ENCODE results near the gene RCBTB1.
A peak's percentile ranks its signal among the peaks of the same experiment; 100 is the strongest.
"Not testable (repeated sequence)": the region's sequence is repeated elsewhere in the genome, so short reads cannot be mapped to it uniquely, and the experiment has no call there.

RCBTB1 gene

DNA sequence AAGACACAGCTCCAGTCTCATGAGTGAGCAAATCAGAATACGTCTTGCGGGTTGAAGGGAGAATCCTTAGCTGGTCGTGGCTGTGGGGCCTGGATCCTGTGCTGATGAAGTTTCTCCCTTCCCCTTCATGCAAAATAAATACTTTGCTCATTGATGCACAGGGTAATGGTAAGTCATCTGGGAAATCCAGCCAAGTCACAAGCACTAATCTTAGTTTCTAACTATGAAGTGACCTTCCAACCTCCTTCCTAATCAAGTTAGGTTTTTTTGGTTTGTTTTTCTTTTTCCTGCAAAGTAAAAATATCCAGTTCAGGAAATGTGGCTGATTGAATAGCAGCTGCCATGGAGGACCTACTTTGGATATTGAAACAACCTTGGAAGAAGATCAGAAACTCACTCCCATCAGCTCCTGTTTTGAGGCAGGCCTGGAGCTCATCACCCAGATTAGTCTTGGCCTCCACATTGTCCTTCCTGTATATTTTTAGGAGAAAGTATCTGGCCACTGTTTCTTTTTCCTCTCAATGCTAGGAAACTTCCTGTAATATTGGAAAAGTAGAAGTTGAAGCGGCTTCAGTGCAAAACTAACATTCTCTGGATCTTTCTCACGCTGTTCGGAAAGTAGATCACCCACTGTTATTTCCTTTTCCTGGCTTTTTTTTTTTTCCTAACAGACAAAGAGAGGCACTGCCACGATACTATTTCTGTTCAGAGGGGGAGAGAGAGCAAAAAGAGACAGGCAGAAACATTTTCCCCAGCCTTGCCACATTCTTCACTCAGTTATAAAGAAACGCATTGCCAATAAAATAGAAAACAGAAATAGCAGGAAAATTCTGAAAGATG, 30.7 kb upstream of the RCBTB1 start:
- H3K4me3 ChIP-seq (ENCODE audit: low read depth, low read length) = no peak overlapping the region
- TF ChIP-seq, protein P1, sequence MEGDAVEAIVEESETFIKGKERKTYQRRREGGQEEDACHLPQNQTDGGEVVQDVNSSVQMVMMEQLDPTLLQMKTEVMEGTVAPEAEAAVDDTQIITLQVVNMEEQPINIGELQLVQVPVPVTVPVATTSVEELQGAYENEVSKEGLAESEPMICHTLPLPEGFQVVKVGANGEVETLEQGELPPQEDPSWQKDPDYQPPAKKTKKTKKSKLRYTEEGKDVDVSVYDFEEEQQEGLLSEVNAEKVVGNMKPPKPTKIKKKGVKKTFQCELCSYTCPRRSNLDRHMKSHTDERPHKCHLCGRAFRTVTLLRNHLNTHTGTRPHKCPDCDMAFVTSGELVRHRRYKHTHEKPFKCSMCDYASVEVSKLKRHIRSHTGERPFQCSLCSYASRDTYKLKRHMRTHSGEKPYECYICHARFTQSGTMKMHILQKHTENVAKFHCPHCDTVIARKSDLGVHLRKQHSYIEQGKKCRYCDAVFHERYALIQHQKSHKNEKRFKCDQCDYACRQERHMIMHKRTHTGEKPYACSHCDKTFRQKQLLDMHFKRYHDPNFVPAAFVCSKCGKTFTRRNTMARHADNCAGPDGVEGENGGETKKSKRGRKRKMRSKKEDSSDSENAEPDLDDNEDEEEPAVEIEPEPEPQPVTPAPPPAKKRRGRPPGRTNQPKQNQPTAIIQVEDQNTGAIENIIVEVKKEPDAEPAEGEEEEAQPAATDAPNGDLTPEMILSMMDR (conservative IDR thresholded peaks at IDR 0.05; ENCODE audit: low read depth, low read length) = no peak
- peak; percentile 16 for DNase-seq (ENCODE audit: low read depth)

DNA sequence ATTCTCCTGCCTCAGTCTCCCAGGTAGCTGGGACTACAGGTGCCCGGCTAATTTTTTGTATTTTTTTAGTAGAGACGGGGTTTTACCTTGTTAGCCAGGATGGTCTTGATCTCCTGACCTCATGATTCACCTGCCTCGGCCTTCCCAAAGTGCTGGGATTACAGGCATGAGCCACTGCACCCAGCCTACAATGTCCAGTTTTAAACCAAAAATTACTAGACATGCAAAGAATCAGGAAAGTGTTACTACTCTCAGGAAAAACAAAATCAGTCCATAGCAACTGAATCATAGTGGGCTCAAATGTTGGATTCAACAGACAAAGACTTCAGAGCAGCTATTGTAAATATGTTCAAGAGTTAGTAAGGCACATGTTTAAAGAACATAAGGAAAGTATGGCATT, 26.7 kb upstream of the RCBTB1 start:
- not testable (repeated sequence) for H3K4me3 ChIP-seq (ENCODE audit: low read depth, low read length); DNase-seq (ENCODE audit: low read depth)

DNA sequence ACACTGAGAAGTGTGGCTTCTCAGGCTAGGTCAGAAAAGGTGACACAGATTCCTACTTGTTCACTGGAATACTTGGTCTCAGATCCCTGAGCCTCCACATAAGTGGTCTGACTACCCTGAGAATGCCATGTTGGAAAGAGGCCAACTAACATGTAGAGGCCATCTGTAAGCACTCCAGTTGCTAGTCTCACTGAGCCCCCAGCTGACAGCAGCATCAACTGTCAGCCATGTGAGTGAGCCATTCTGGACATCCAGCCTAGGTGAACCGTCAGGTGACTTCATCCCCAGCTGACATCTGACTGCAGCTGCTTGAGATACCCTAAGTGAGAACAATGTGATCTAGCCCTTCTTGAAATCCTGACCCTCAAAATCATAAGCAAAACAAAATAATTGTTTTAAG, 24.8 kb upstream of the RCBTB1 start:
- no peak for DNase-seq (ENCODE audit: low read depth)
- TF ChIP-seq, protein P1 (conservative IDR thresholded peaks at IDR 0.05; ENCODE audit: low read depth, low read length) = no peak
- no peak overlapping the region for H3K4me3 ChIP-seq (ENCODE audit: low read depth, low read length)

DNA sequence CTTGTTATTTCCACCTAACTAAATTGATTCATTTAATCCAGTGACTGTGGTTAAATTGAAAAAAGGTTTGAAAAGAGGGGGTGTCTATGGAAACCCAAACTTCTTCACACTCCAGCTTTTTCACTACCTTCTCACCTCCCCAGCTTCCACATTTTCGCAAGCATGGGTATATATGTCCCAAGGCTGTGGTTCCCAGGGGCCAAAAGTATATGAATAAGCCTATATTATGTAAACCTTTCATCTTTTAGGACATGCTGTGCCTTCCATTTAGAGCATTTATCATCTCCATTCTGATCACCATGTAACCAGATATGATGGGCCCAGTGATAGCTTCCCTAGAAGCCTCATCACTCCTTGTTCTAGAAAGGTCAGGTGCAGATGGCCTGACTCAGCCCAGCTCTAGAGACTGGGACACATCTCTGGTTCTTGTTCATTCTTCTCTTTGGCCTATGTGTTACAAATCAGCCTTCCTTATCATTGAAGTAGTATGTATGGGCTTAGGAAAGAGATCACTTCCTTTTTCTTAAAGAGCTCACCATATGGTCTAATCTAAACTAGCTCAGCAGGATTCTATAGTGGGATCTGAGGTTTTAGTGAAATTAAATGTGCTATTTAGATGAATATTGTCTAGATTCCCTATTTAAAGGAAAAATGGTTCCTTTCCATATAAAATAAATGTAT, 23.4 kb upstream of the RCBTB1 start:
- no peak for DNase-seq (ENCODE audit: low read depth)
- TF ChIP-seq, protein P1 (conservative IDR thresholded peaks at IDR 0.05; ENCODE audit: low read depth, low read length) = no peak

GRCh38 chr13:49607761-49608160, 22.4 kb upstream of the RCBTB1 start:
- TF ChIP-seq, protein P1 (conservative IDR thresholded peaks at IDR 0.05; ENCODE audit: low read depth, low read length) = no peak
- H3K4me3 ChIP-seq (ENCODE audit: low read depth, low read length) = no peak overlapping the region
- no peak for DNase-seq (ENCODE audit: low read depth)

More for the DNA sequence above, 23.4 kb upstream of the RCBTB1 start:
- no peak overlapping the region for H3K4me3 ChIP-seq (ENCODE audit: low read depth, low read length)

DNA sequence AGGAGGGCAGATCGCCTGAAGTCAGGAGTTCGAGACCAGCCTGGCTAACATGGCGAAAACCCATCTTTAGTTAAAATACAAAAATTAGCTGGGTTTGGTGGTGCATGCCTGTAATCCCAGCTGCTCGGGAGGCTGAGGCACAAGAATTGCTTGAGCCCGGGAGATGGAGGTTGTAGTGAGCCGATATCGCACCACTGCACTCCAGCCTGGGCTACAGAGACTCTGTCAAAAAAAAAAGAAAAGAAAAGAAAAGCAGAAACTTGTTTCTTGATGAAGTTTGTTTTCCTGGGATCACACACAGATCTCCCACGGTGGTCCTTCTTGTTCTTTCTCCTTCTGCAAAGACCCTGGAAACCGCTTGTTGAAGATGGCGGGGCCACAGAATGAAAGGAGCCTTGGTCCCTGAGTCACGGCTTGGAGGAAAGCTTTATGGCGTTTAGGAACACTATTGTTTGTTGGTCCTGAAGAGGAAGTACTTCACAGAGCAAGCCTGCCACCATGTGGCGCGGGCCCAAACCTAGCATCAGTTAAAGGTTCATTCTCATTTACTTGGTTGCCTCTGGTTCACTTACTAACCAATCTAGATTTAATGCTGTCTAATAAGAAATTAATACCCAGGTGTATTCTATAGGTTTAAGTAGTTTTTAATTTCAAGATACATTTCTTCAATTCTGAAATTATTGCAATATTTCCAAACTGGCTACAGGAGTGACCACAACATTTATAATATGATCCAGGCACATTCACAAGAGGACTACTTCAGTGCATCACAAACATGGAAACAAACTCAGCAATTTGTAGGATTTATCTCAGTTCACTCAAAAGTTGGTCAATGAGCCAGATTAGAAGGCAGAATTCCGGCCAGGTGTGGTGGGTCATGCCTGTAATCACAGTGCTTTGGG, 21.6 kb upstream of the RCBTB1 start:
- H3K4me3 ChIP-seq (ENCODE audit: low read depth, low read length) = peak overlapping the region; percentile 56

More for the DNA sequence above, 21.6 kb upstream of the RCBTB1 start:
- TF ChIP-seq, protein P1 (conservative IDR thresholded peaks at IDR 0.05; ENCODE audit: low read depth, low read length) = peak; percentile 89
- peak; percentile 94 for DNase-seq (ENCODE audit: low read depth)

Data from choroid plexus epithelial cell (primary cell).